GM18951 (cell line): ENCODE measurements around the gene CXorf49.
"Not testable (repeated sequence)": the region's sequence is repeated elsewhere in the genome, so short reads cannot be mapped to it uniquely, and the experiment has no call there.

ENCODE experiments used
- in situ Hi-C: fragments of 300-500 bp; cut with MboI; formaldehyde crosslinking; loops from one replicate; pipeline ENCODE4 v1.12.0; 2022; ENCODE audit warnings: low sequenced_read_pairs, mixed read lengths, inconsistent platforms; ENCODE audit not compliant: unreplicated experiment

Gene CXorf49

DNA sequence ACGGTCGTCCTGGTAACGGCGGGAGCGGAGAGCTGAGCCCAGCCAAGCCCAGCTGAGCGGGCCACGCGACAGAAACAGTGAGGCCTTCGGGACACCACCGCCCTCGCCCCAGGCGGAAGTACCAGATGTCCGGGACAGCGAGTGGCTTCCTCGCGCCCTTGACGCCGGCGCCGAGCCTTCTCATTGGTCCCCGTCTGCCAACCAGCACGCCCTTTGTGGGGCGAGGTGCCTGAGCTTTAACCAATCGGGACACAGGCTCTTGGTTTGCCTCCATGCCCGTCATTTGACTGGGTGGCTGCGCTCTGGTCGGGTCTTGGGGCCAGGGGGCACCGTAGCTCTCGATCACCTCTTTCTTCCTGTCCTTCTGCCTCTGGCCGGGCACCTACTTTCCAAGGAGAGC lies at the start of gene CXorf49:
CXorf49 (minus strand) TSS at position 101 of the 400 bp plus-strand sequence. CDS start 134 bp downstream, outside the sequence.
- in situ Hi-C loops = not testable (repeated sequence)

- in situ Hi-C loops = not testable (repeated sequence)
These were observed 49.0 kb upstream of the CXorf49 start for GRCh38 chrX:71767134-71767533.

GRCh38 chrX:71765613-71766012 lies 47.5 kb upstream of the CXorf49 start:
- in situ Hi-C loops = not testable (repeated sequence)

GRCh38 chrX:71764832-71765231 lies 46.7 kb upstream of the CXorf49 start:
- in situ Hi-C loops = not testable (repeated sequence)

DNA sequence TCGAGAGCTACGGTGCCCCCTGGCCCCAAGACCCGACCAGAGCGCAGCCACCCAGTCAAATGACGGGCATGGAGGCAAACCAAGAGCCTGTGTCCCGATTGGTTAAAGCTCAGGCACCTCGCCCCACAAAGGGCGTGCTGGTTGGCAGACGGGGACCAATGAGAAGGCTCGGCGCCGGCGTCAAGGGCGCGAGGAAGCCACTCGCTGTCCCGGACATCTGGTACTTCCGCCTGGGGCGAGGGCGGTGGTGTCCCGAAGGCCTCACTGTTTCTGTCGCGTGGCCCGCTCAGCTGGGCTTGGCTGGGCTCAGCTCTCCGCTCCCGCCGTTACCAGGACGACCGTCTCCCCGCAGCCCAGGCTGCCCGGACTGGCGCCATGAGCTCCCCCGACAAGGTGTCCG lies 45.0 kb upstream of the CXorf49 start, which contains the start of gene CXorf49B:
CXorf49B (plus strand) TSS at position 301 of the 400 bp plus-strand sequence; CDS start at position 376, 75 bp downstream.
- in situ Hi-C loops = not testable (repeated sequence)

GRCh38 chrX:71760688-71761281 lies 42.7 kb upstream of the CXorf49 start:
- in situ Hi-C loops = not testable (repeated sequence)

GRCh38 chrX:71720289-71720886 lies 2.3 kb upstream of the CXorf49 start:
- in situ Hi-C loops = not testable (repeated sequence)

DNA sequence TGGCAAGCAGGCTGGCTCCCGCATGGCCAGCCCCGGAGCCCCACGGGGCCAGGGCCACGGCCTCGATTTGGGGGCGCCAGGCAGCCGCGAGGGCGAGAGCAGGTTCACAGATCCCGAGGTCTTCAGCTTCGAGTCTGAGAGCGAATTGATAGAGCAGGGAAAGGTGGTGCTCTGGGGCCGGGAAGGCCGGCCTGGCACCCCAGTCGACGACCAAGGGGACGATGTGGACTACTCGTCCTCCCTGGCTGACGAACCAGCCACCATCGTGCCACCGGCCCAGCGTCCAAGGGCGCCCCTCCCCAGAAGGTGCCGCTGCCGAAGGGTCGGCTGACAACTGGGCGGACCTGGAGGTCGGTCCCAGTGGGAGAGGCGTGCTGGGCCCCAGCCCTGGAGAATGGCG lies 1.1 kb upstream of the CXorf49 start:
- in situ Hi-C loops = not testable (repeated sequence)

GRCh38 chrX:71716323-71716722 lies 1.8 kb downstream of the CXorf49 start:
- in situ Hi-C loops = not testable (repeated sequence)

DNA sequence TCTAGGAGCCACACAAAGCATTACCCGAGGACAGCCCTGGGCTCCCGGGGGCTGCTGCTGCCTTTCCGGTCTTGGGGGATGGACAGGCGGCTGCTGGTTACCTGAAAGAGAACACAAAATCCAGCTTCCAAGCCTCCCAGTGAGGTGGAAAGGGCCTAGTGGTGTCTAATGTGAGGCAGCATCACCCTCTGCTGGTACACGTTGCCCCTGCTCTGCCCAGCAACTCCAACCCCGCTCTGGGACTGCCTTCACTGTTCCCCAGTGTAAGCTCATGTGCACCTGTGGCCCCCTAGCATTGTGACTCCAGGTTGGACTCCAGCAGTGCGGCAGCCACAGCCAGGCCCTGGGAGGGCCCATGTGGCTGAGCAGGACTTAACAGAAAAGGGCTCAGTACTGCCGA lies 2.5 kb downstream of the CXorf49 start:
- in situ Hi-C loops = not testable (repeated sequence)

DNA sequence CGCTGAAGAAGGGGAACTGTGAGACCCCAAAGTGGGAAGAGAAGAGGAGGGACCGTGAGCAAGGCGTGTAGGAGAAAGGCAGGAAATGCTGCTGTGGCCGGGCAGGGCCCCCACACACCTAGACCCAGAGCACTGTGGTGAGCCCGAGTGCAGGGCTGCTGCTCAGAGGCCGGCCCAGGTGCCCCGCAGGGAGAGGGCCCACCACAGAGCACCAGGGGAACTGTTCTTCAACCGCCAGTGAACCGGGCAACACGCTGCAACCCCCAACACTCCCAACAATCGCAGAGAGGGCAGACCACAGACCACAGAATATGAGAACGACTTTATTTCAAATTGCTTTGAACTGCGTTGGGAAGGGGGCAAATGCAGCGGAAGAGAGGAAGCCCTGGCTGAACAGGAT lies 4.0 kb downstream of the CXorf49 start:
- in situ Hi-C loops = not testable (repeated sequence)

DNA sequence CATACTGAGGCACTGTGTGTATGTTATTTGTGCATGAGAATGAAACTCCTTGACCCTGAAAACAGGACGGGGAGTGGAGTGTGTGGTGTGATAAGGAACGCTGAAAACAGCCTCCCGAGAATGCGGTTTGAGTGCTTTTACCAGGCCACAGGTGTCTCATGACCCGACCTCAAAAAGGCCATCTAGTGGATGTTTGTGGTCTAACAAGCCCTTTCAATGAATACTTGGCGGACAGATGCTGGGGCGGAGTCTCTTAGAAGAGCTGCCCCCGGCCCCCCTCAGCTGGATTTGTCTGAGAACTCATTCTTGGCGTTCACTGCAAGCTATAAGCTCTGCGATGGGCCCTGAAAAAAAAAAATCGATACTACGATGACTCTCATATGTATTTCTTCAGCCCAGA lies 15.2 kb downstream of the CXorf49 start:
- in situ Hi-C loops = not testable (repeated sequence)

DNA sequence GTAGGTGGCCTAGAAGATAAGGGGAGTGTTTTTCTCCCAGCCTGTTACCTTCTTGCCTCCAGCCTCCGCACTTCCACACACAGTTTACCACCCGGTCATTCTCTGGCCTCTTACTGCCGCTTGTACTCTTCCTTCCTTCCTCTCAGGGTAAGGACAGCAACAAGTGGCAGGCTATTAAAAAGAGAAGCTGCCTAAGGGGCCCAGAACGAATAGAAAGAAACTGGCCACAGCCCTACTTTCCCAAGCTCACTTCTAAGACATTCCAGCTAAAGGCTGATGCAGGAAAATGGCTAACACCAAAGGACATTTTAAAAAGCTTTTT lies 19.1 kb downstream of the CXorf49 start:
- in situ Hi-C loops = not testable (repeated sequence)

GRCh38 chrX:71698299-71699022 lies 19.6 kb downstream of the CXorf49 start:
- in situ Hi-C loops = not testable (repeated sequence)

GRCh38 chrX:71697466-71698298 lies 20.4 kb downstream of the CXorf49 start:
- in situ Hi-C loops = not testable (repeated sequence)

DNA sequence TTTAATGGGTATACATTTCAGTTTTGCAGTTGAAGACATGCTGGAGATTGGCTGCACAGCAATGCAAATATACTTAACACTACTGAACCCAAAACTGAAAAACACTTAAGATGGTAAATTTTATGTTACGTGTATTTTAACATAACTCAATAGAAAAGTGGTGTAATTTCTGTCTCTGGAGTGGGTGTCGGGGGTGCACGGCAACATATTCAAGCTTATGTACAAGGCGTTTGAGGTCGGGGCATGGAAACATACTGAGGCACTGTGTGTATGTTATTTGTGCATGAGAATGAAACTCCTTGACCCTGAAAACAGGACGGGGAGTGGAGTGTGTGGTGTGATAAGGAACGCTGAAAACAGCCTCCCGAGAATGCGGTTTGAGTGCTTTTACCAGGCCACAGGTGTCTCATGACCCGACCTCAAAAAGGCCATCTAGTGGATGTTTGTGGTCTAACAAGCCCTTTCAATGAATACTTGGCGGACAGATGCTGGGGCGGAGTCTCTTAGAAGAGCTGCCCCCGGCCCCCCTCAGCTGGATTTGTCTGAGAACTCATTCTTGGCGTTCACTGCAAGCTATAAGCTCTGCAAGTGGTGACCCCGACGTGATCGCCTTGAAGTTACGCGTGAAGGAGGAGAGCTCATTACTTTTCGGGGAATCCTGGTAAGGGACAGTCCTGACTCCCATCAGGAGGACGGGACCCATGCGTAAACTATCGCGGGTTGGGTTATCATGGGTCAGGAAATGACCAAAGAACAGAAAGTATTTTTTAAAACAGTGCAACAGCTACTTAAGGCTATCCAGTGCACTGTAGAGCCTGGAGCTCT lies 21.2 kb downstream of the CXorf49 start:
- in situ Hi-C loops = not testable (repeated sequence)
